Jurkat, Clone E6-1 (cell line): ENCODE results near the gene IQSEC1.

ENCODE experiments used
- DNase-seq: peaks from one replicate; pipeline ENCODE4 v3.0.0-alpha.2; 2011; ENCODE audit warnings: low read depth, low spot score
- H3K4me3 ChIP-seq: 2 replicates; pipeline ENCODE4 v1.5.1; 2011; ENCODE audit warnings: mild to moderate bottlenecking, low read length, control low read depth, moderate library complexity

Gene IQSEC1

DNA sequence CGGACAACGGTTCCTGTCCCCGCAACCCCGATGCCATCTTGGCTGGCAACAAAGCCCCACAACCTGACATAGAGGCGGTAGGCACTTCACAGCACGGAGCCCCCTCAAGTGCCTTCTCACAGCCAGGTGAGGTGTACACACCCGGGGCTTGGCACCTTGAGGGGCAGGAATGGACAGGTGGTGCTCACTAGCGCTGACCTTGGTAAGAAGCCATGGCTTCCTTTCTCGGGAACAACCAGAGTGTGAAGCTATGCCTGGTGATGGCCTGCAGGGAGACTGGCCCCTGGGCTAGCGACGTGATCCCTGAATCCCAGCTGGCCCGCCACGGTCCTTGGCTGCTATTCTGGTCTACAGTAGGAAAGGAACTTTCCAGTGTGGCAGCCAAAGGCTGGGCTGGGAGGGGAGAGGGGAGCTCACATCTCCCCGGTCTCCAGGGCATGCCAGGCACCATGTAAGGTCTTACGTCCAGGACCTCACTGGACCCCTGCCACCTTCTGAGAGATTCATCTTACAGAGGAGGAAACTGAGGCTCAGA is 161.3 kb downstream of the IQSEC1 start:
- H3K4me3 ChIP-seq, result no peak overlapping the region
- no peak for DNase-seq

DNA sequence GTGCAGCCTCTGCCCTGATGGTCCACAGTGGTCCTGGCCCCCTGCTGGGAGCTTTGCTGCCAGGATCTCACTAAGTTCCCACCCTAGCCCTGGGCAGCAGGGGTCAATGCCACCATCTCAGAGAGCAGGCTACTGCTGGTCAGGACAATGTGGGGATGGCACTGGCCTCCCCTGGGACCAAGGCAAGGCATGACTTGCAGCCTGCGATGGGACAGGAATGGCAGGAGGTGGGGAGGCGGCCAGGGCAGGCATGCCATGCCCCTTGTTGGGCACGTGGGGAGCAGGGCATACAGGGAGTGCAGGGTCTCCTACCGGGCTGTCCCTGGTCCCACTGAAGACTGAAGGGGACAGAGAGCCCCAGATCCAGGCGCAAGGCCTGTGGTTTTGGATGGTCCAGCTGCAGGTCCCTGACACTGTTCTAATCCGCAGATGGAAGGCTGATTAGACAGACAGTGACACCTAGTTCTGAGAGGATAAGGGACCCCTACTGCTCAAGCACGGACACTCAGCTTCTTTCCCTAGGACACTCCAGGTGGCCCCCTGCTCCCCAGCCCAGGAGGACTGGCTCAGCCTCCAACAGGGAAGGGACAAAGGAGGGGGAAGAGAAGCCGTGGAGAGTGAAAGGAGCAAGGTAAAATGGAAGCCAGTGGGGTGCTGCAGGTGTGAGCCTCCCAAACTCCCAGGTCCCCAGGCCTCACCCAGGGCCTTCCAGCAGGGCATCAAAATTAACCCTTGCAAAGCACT is 162.7 kb downstream of the IQSEC1 start:
- no peak for DNase-seq
- no peak overlapping the region for H3K4me3 ChIP-seq

DNA sequence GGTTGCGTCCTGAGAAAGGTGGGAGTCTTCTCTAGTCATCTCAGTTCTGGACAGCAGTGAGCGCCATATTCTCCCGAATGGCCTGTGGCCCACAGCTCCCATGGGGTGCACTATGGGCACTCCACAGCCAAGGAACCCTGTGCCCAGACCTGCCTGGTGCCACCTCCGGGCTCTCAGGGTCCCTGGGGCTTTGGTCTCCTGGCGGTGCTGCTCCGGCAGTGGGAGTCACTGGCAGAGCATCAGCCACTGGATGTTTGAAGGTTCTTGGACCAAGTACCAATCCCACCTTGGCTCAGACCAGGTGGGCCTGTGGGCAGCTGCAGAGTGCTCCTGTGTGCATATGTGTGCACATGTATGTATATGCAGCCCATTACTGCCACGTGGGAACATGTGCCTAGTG is 163.5 kb downstream of the IQSEC1 start:
- DNase-seq, result no peak
- no peak overlapping the region for H3K4me3 ChIP-seq

DNA sequence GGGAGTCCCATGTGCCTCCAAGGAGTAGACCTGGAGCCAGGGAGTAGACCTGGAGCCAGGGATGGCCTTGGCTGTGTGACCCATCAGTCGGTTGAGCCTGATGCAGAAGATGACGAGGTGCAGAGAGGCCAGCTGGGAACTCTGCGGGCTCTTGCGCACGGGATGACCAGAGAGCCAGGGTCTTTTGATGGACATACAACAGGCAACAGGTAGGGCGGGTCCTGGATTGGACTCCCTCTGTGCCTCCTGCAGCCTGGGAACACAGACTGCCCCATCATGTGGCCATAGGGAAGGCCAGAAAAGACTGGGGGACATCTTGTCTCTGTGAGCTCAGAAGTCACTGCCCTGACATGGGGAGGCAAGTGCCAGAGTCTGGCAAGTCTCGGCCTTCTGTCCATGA is 164.4 kb downstream of the IQSEC1 start:
- no peak for DNase-seq
- H3K4me3 ChIP-seq, result no peak overlapping the region

DNA sequence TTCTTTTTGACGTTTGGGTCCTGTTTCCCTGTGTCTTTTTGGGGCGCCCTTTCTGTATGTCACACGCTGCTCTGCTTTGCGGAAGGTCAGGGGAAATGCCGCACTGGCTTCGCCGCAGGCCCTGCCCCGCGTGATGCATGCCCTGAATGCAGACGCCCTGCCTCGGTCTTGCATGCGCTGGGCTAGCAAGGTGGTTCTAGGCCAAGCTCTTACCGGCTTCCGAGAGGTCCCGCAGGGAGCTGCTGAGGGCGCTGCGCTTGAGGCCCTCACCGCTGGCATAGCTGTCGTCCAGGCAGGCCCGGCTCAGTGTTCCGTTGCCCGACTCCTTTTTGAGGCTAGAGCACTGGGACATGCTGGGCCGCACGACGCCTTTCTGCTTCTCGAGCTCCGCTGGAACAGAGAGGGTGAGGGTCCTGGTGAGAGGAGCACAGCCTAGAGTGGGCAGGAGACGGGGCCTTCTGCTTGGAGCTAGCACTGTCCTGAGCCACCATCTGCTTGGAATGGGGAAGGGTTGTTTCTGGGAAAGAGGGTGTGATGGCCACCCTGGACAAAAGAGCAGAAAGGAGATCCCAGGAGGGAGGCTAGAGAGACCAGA is 165.0 kb downstream of the IQSEC1 start:
- H3K4me3 ChIP-seq, result no peak overlapping the region
- no peak for DNase-seq

DNA sequence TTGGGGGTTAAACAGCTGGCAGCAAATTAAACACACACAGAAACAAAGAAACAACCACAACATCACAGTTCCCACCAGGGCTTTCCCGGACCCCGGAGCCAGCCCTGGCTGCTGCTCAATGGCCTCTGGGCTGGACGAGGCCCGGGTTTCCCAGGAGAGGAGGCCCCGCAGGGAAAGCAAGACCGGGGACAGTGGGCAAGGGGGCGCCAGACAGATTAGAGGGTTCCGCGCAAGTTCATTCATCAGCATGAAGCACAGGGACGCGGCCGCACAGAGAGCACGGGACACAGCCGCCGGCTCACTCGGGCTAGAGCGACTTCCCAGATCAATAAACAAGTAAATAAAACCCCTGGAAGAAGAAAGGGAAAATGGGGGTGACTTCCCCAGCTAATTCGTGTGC is 165.5 kb downstream of the IQSEC1 start:
- no peak for DNase-seq
- no peak overlapping the region for H3K4me3 ChIP-seq

DNA sequence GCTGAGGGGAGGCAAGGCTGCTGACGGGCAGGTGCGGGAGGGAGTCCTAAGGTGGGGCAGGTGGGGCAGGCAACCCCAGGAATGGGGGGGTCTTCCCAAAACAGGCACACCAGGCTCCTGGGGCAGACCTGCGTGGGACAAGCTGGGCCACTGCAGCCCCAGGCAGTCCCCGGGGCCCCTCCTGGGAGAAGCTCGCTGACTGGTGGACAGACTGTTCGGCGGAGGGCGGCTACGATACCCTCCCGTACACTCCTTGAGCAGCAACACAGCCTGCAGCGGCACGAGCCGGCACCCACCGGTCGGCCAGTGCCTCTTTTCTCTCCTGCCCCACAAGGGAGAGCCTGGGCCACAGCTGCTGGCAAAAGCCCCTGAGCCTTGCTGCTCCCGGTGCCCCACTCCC is 165.9 kb downstream of the IQSEC1 start:
- no peak for DNase-seq

DNA sequence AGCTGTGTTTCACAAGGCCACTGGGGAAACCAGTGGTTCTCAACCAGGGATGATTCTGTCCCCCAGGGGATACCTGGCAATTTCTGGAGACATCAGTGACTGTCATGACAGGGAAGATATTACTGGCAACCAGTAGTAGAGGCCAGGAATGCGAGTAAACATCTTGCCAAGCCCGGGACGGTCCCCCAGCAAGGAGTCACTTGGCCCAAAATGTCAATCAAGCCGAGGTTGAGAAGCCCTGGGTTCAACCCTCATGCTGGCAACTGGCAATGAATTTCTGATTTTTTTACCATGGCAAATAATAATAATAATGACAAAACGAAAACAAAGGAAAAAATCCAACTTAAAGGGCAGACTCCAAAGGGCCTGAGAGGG is 166.3 kb downstream of the IQSEC1 start:
- no peak overlapping the region for H3K4me3 ChIP-seq
- no peak for DNase-seq

More for the DNA sequence above, 165.9 kb downstream of the IQSEC1 start:
- no peak overlapping the region for H3K4me3 ChIP-seq

DNA sequence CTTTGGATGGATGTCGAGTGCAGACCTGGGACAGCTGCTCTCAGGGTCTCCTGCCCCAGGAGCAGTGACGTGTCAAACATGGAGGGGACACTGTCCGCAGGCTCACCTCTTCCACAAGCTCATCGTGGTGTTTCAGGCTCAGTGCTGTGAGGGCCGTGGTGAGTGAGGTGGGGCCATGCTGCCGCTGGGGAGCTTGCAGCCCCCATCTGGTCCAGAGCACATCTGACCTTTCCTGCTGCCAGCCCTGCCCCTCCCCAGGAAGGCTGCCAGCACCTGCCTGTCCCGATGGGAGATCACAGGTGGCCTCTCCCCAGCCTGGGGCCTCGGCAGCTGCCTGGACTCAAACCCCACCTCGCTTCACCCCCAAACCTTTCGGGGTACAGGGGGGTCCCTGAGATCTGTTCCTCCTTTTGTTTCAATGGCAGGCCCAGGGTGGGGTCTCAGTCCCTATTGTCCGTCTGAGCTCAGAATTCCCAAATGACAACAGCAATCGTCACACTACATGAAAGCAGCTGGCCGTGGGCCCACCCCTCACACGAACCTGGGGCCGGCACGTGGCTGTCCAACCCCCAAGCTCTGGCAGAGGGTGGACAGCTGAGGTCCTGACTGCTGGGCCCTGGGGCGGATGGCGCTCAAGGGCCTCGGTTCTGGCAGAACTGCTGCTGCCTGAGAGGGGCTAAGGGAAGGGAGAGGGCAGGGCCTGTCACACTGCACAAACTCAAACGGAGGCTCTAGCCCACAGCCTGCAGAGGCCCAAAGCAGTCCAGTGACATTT is 166.9 kb downstream of the IQSEC1 start:
- no peak for DNase-seq
- no peak overlapping the region for H3K4me3 ChIP-seq

DNA sequence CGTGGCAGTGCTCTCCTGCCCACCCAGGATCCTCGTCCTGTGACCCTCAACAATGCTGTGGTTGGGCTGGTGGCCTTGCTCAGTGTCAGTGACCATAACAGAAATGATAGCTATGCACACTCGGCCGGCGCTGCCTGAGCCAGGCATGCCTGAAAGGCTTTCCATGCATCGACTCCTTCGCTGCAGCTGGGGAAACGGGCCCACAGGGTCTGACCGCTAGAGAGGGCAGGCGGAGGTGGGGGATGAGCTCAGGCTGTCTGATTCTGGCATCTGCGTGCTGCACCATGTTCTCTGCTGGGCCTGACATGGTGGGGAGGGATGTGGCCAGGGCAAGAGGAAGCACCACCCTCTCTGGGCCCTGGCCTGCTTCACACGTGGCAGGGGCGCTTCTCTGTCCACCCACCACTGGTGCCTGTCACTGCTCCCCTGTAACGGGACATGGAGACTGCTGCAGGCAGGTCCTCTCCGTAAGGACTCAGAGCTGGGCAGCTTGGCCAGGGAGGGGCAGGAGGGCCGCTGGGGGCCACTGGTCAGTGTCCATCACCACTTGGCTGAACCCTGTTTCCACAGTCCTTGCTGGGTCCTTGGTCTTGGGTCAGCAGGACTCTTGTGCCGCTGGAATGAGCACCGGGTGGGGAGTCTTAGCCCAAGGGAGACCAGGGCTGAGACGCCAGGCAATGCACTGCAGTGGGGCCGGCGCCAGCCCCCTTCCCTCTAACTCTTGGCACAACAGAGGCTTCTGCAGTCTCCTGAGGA is 167.7 kb downstream of the IQSEC1 start:
- no peak for DNase-seq

DNA sequence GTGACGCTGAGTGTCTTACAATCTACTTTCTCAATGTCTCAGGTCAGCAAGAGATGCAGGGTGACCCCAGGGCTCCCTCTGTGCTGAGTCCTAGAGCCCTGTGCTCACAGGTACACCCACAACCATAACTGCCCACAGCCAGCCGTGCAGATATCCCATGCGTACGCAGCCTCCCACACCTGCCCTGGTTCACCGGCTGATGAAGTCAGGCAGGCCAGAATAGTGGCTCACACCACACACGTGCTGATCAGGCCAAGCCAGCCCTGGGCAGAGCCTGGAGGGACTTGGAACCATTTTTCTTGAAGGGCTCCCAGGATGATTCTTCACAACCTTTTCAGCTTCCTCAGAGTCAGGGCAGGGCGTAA is 168.3 kb downstream of the IQSEC1 start:
- H3K4me3 ChIP-seq, result no peak overlapping the region

More for the DNA sequence above, 167.7 kb downstream of the IQSEC1 start:
- no peak overlapping the region for H3K4me3 ChIP-seq

DNA sequence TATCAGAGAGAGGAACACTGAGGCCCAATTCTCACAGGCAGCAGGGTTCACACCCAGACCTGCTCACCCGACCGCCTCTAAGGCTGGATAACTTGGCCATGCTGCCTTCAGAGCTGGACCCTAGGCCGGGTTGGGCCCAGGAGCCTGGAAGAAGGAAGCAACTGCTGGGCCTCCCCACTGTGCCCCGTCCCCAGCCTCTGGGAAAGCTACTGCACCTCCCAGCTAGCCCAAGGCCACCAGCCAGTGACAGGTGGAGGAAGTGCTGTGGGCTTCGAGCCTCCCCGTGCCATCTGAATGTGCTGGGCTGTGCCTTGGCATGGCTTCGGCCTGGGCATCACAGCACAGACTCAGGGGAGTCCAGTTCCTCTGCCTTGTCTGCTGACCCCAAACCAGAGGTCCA is 169.3 kb downstream of the IQSEC1 start:
- H3K4me3 ChIP-seq, result no peak overlapping the region
- no peak for DNase-seq

More for the DNA sequence above, 168.3 kb downstream of the IQSEC1 start:
- DNase-seq, result no peak

DNA sequence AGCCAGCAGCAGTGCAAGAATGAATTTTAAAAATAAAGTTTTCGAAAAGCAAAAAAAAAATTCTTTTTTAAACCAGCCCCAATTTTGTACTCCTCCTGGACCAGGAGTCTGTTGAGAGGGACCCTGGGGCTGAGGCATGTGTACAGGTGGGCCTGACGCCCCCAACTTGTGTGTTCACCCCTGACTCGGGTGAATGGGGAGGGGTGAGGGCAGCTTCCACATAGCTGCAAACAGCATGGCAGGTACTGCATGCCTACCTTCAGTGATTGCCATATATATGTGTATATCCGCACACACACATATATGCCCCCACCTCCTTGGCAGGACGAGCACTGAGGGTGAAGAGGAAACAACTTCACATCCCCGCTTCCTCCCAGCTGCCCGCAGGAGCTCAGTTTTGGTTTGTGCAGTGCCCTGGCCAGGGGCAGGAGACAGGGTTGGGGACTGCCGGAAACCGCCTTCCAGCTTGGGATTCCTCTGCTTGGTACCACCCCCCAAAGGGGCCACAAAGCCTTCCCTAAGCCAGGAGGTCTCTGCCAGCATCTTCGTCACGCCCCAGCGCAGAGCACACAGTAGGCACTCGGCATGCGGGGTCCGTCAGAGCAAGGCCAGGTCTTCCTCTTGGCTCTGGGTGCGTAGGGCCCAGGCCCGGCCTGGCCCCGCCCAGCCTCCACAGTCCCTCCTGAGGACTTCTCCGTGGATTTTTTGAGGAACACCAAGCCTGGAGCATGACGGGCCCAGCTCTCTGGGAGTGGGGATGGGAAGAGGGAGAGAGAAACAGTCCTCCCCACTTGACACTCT is 170.0 kb downstream of the IQSEC1 start:
- no peak overlapping the region for H3K4me3 ChIP-seq
- DNase-seq, result no peak

DNA sequence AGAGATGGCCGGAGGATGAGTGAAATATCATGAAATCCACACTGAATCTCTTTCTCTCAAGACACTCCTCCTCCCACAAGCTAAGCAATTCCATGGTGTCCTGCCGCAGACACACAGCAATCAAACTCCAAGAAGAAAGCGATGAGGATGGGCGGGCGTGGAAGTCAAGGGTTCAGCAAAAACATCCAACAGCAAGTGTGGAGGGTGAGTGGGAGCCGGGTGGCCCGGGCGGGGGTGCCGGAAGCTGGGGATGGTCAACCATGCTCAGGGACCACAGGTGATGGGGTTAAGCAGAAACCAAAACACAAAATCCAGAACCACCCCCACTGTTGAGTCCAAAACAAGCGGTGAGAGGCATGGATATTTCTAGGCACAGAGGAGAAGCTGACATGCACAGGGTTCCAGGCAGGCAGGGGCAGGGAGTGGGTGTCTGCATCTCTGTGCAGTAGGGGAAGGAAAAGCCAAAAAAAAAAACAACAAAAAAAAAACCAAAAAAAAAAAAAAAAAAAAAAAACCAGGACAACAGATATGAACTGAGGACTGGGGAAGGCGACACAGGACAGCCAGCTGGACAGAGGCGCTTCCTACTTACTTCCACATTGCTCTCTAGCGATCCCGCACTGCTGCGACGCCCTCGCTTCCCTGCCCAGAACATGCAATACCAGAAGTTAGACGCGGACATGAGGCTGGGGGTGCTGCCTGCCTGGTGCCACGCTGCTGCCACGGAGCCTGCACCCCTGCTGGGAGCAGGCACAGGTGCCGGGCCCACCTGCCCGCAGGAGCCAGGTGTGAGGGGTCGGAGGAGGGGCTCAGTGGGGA is 170.8 kb downstream of the IQSEC1 start:
- H3K4me3 ChIP-seq, result no peak overlapping the region
- no peak for DNase-seq

DNA sequence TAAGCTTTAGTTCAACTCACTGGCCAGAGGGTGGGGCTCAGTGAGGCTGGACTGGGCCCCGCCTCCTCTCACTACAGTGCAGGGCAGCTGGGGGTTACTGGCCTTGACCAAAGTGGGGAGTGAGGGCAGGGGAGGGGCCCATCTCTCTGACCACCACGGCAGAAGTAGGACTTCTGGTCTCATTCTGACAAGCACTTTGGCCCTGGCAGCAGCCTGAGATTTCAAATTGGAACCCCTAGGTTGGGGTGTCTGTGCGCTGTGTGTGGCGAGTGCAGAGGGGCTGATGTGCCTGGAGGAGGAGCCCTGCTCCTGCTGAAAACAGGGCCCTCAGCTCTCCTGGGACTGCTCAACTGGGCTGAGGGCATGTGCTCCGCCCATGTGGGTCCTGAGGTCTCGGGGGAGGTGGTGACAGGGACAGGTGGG is 171.6 kb downstream of the IQSEC1 start:
- H3K4me3 ChIP-seq, result no peak overlapping the region
- DNase-seq, result no peak

DNA sequence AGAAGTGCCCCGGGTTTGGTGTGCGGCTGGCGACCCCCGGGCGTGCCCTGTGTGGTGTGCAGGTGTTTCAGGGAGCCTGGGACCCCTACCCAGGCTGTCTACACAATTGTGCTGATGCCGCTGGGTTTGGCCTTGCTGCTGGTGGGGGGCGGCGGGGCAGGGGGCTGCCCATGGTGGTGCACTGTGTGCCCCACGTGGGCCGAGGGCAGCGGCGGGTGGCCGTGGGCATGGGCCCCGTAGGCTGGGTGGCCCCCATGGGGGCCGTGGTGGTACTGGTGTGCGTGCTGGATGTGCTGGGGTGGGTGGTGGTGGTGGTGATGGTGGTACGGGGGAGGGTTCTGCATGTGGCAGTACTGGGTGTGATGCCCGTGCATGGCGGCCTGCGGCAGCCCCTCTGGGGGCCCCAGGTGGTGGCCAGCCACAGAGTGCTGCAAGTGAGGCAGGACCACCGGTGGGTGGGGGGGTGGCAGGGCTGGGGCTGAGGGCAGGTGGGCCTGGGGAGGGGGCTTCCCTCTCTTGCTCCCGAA is 172.3 kb downstream of the IQSEC1 start:
- DNase-seq, result no peak
- H3K4me3 ChIP-seq, result no peak overlapping the region

DNA sequence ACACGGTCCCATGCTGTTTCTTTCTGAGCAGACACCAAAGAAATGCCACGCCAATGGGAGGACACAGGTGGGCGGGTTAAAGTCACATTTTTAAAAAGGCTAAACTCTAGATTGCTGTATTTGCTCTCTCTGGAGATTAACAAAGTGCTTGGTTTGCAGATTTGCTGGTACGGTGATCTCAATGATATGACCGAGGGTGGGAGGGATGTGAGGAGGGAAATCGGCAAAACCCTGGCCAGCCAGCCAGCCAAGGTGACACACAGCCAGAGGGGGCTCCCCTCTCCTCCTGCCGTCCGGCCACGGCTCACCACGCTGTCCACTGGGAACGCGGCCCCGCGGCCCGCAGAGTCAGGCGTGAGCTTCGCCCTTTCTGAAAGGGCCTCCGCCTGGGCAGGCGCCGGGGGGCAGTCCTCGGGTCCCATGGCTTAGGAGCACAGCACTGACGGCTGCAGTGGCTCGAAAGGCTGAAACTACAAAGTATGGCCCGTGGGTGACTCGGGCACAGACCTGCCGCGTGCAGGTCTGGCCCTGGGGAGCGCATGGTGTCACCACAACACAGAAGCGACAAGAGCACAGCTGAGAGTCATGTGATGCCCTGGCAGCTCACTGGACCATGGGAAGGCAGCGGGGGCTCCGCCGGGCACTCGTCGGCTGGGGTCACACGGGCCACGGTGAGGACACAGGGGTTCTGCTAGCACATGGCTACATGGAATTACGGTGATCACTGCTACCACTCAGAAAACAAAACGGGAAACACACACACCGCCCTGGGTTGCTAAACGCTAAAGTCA is 174.1 kb downstream of the IQSEC1 start:
- no peak overlapping the region for H3K4me3 ChIP-seq
- no peak for DNase-seq
